Cardiac muscle cell (in vitro differentiated cells and primary cell): ENCODE measurements around the gene ZFP36. TPM values are rescaled to one million over a fixed set of nuclear protein-coding genes. Genes with fewer than 3 reads are reported as not detected.

ENCODE experiments used
- DNase-seq, 2 donors: peaks; one replicate each; pipeline versions ENCODE4 v3.0.0 to v3.0.0-alpha.2; 2010 to 2017; ENCODE audit warnings: low read depth in 1 of 2, low spot score in 1 of 2
- H3K27ac ChIP-seq: fragments of 200-600 bp; sonication (generic); 2 replicates; pipeline ENCODE4 v1.5.1; 2016
- H3K27me3 ChIP-seq: fragments of 200-600 bp; sonication (generic); 2 replicates; pipeline ENCODE4 v1.6.0; 2016; ENCODE audit warnings: control low read depth
- H3K36me3 ChIP-seq: fragments of 200-600 bp; sonication (generic); 2 replicates; pipeline ENCODE4 v1.5.1; 2016; ENCODE audit warnings: control low read depth
- H3K4me1 ChIP-seq: fragments of 200-600 bp; sonication (generic); 2 replicates; pipeline ENCODE4 v1.8.1; 2017; ENCODE audit warnings: low read depth, mild to moderate bottlenecking, mixed run types
- H3K4me3 ChIP-seq: fragments of 200-600 bp; sonication (generic); 2 replicates; pipeline ENCODE4 v1.5.1; 2016; ENCODE audit warnings: mild to moderate bottlenecking
- H3K9me3 ChIP-seq: fragments of 200-600 bp; sonication (generic); 2 replicates; pipeline ENCODE4 v1.5.1; 2017; ENCODE audit warnings: low read depth, mild to moderate bottlenecking, control low read depth
- polyA plus RNA-seq: library from polyadenylated mRNA; unstranded; fragments of >200 nt; fragmentation: Nextera tagmentation; extraction: Ambion mirVana; gene quantifications from 2 replicates; pipeline ENCODE4 v1.2.1, GENCODE V29; 2016
- total RNA-seq: library from RNA; depleted of rRNA; stranded (reverse); fragments of >200 nt; gene quantifications from 2 replicates; pipeline ENCODE4 v1.2.3, GENCODE V29; 2016
- TF ChIP-seq, protein P1 (sequence below): IDR thresholded peaks from 2 replicates; pipeline ENCODE4 v1.5.1; 2012; ENCODE audit warnings: low read depth, mild to moderate bottlenecking, low read length

Gene ZFP36
- total and polyA plus RNA-seq, 2 experiments from 2014 or later: 14.6 to 53.4 TPM

DNA sequence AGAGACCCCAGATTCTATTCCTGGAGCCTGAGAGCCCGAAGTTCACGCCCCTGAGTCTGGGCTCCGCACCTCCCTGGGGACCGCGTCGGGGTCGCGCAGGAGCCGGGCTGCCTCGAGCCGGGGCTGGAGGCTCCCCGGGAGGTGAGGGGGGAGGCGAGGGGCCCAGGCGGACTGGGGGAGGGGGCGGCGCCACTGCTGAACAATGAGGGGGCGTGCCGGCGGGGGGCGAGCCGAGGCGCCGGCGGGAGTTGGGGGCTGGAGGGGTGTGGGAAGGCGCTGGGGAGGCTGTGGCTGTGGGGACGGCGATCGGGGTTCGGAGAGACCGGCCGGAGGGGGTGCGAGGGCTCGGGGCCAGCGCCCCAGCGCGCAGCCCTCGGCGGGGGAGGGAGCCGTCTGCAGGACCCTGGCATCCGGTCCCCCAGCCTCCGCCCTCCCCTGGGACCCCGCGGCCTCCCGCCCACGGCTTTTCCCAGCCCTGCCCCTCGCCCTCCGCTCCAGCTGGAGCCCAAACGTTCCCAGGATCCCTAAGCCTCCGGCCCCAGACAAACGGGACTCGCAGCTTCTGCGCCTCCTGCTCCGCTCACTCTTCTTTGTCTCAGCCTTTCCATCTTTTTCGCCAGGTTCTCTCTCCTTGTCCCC lies 6.7 kb downstream of the ZFP36 start:
- TF ChIP-seq, protein P1, sequence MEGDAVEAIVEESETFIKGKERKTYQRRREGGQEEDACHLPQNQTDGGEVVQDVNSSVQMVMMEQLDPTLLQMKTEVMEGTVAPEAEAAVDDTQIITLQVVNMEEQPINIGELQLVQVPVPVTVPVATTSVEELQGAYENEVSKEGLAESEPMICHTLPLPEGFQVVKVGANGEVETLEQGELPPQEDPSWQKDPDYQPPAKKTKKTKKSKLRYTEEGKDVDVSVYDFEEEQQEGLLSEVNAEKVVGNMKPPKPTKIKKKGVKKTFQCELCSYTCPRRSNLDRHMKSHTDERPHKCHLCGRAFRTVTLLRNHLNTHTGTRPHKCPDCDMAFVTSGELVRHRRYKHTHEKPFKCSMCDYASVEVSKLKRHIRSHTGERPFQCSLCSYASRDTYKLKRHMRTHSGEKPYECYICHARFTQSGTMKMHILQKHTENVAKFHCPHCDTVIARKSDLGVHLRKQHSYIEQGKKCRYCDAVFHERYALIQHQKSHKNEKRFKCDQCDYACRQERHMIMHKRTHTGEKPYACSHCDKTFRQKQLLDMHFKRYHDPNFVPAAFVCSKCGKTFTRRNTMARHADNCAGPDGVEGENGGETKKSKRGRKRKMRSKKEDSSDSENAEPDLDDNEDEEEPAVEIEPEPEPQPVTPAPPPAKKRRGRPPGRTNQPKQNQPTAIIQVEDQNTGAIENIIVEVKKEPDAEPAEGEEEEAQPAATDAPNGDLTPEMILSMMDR: no peak
- H3K36me3 ChIP-seq: peaks cover 14% of the 10 kb centered on the region
- no peaks in the 10 kb centered on the region for H3K9me3 ChIP-seq
- DNase-seq: peak; percentile 80 to 83
- peaks cover 18% of the 10 kb centered on the region for H3K4me1 ChIP-seq
- H3K4me3 ChIP-seq: peak overlapping the region; percentile 54
- H3K27me3 ChIP-seq: no peaks in the 10 kb centered on the region
- H3K27ac ChIP-seq: peak overlapping the region; percentile 95

DNA sequence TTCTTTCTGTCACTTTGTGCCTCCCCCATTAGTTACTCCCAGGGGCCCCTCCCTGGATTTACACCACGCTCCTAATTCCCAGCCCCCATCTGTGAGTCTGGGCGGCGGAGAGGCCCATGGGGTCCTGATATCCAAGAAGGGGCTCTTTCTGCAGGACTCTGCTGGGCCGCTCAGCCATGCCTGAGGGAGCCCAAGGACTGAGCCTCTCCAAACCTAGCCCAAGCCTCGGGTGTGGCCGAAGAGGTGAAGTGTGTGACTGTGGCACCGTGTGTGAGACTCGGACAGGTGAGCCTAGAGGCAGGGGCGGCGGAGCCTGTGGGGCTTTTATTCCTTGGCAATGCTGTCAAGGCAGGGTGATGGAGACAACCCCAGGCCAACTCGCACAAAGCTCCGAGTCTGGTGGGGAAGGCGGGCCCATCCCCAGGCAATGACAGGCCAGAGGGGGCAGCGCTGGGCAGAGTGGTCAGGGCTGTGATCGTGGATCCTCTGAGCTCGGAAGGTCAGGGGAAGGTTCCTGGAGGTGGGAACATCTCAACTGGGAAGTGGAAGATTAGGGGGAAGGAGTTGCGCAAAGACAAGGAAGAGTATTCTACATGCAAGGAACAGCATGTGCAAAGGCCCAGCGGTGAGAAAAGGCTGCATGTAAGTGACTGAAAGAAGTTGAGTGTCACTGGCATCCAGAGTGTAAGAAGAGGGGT lies 7.4 kb downstream of the ZFP36 start:
- no peaks in the 10 kb centered on the region for H3K27me3 ChIP-seq
- DNase-seq: peak in 1 of 2 donors; percentile 54
- TF ChIP-seq, protein P1: peak; percentile 30
- H3K9me3 ChIP-seq: no peaks in the 10 kb centered on the region
- peak overlapping the region; percentile 95 for H3K27ac ChIP-seq
- H3K4me1 ChIP-seq: peaks cover 18% of the 10 kb centered on the region
- peak overlapping the region; percentile 54 for H3K4me3 ChIP-seq
- H3K36me3 ChIP-seq: peaks cover 20% of the 10 kb centered on the region

DNA sequence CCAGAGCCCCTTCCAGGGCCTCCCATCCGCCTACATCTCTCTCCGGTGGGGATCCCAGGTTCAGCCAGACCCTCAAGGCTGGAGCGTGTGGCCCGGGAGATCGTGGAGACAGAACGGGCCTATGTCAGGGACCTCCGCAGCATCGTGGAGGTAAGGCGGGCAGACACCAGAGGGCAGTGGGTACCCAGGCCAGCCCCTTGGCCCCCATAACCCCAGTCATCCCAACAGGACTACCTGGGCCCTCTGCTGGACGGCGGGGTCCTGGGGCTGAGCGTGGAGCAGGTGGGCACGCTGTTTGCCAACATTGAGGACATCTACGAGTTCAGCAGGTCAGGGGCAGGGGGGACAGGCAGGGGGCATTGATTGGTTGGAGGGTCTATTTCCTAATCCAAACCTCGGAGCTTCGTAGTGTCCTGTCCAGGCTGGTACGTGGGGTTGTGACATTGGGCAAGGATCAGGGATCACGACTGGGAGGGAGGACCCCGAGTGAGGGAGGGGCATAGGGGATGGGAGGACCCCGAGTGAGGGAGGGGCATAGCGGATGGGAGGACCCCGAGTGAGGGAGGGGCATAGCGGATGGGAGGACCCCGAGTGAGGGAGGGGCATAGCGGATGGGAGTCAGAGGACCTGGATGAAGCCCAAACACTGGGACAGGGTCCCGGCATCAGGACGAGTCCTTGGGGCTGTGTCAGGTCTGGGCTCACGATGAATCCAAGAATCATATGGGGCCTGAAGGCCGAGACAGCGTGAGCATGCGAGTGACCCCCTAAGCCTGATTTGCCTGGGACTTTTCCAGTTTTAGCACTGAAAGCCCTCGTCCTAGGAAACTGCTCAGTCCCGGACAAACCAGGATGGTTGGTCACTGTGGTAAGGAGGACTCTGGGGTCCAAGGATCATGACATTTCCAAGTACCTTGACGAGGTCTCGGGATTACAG lies 8.7 kb downstream of the ZFP36 start:
- Histone ChIP-seq H3K27me3 (no peaks in the 10 kb centered on the region), H3K4me3 (no peak overlapping the region), H3K4me1 (peaks cover 17% of the 10 kb centered on the region), H3K27ac (peak overlapping the region; percentile 95), H3K9me3 (no peaks in the 10 kb centered on the region), H3K36me3 (peaks cover 28% of the 10 kb centered on the region)
- no peak for DNase-seq
- TF ChIP-seq, protein P1: peak; percentile 5

DNA sequence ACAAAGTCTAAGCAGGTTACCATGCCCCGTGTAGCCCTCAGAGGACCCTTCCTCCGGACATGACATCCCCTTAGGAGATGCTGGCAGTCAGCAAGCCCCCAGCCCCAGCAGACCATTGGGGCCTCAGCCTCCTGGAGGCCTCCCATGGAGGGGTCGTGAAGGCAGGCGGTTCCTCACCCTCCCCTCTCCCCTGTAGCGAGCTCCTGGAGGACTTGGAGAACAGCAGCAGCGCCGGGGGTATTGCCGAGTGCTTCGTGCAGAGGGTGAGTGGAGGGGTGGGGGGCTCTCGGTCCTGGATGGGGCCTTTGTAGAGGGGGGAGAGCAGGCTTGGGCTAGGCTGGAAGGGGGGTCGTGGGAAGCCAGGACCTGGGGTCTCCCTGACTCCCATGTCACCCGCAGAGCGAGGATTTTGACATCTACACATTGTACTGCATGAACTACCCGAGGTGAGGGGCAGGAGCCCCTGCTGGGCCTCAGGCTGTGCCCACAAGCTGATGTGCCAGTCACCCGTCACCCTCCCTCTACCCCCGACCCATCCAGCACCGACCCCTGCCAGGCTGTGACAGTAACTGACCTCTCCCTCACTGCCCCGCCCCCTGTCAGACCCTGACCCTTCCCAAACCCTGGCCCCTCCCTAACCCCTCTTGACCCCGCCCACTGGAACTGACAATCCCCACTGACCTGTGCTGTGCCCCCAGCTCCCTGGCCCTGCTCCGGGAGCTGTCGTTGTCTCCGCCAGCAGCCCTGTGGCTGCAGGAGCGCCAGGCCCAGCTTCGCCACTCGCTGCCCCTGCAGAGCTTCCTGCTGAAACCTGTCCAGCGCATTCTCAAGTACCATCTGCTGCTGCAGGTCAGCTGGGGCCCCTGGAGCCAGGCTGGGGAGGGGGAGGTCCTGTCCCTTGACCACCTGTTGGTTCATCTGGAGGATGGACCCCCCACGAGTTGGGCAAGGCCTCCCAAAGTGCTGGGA lies 9.8 kb downstream of the ZFP36 start:
- Histone ChIP-seq H3K27me3 (no peaks in the 10 kb centered on the region), H3K9me3 (no peaks in the 10 kb centered on the region), H3K4me1 (peaks cover 7% of the 10 kb centered on the region), H3K27ac (no peak overlapping the region), H3K36me3 (peaks cover 38% of the 10 kb centered on the region), H3K4me3 (no peak overlapping the region)
- DNase-seq: no peak
- TF ChIP-seq, protein P1: no peak
